GM19043 (cell line): ENCODE data around the gene TENT5D.
"Not testable (repeated sequence)": the region's sequence is repeated elsewhere in the genome, so short reads cannot be mapped to it uniquely, and the experiment has no call there.

Experiments
- ATAC-seq: cut with Tn5 transposase; IDR thresholded peaks from one replicate; pipeline ENCODE4 v1.9.1; 2021; ENCODE audit warnings: low read depth; ENCODE audit not compliant: unreplicated experiment

TENT5D gene

DNA sequence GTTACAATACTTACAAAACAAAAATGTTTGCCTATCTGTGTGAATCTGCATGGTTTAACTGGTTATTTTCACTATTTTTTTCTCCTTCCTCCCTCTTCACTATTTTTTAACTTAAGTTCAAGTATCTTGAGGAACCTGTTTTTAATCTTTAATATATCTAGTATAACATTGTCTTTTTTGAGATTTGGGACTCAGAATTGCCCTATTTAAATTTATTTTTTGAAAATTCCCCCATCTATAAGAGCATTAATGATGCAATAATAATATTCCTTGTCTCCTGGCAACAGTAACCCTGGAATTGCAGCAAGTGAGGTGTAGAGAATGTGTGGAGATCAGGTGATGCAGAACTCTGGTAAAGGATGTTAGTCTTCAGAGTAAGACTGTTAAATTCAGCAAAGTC, at the start of gene TENT5D:
TSS of gene TENT5D (plus strand) at position 301 of the 400 bp plus-strand sequence. CDS start 22,093 bp downstream, outside the sequence.
- no peak for ATAC-seq

DNA sequence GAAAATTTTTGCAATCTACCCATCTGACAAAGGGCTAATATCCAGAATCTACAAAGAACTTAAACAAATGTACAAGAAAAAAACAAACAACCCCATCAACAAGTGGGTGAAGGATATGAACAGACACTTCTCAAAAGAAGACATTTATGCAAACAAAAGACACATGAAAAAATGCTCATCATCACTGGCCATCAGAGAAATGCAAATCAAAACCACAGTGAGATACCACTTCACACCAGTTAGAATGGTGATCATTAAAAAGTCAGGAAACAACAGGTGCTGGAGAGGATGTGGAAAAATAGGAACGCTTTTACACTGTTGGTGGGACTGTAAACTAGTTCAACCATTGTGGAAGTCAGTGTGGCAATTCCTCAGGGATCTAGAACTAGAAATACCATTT, 34.6 kb upstream of the TENT5D start:
- not testable (repeated sequence) for ATAC-seq

DNA sequence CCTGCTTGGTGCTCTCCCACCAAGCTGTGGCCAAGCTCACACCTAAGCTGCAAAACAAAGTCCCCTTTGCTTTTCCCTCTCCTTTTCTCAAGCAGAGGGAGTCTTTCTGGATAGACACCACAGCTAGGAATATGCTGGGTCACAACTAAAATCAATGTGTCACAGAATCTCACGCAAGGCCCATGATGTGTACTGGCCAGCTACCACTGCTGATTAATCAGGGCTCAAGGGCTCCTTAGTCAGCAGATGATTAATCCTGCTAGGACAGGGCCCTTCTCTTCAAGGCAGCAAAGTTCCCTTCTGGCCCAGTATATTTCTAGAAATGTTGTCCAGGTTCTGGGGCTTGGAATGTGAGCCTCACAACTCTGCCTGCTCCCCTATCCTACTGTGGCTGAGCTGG, 32.0 kb upstream of the TENT5D start:
- no peak for ATAC-seq

DNA sequence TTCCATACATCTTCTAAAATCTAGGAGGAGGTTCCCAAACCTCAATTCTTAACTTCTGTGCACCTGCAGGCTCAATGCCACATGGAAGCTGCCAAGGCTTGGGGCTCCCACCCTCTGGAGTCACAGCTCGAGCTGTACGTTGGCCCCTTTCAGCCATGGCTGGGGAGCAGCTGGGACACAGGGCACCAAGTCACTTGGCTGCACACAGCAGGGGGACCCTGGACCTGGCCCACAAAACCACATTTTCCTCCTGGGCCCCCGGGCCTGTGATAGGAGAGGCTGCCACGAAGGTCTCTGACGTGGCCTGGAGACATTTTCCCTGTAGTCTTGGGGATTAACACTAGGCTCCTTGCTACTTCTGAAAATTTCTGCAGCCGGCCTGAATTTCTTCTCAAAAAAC, 8.2 kb upstream of the TENT5D start:
- ATAC-seq = no peak

DNA sequence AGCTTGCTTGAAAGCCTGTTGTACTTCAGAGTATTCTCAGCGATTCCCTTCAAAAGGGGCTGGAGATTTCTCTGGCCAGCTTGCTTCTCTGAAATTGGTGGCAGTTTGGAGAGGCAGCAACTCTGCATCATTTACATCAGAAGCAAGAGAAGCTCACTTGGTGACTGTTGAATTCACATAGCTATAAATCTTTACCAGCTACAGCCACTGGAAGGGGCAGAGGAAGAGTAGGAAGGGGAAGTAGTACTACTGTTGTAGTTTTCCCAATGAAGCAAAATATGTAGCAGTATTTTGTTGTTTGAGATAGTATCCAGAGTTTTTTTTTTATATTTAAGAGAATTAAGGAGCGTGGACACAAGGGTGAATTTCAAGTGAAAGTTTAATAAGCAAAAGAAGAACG, 2.8 kb downstream of the TENT5D start:
- ATAC-seq = no peak

DNA sequence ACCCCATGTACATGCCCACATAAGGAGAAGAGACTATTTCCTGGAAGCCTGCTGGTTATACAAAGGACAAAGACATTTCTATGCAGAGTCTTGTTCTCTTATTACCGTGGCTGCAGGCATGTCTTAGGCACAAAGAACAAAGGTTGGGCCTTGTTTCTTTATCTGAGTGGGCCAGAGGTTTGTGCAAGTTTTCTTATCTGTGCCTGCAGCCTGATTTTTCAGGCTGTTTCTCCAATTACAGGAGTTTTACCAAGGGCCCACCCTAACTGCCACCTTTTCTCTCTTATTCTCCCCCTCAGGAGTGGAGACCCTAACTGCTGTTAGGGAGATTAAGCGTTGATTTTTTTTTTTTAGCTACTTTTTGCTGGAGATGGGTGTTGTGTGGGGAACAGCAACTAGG, 3.5 kb downstream of the TENT5D start:
- no peak for ATAC-seq

DNA sequence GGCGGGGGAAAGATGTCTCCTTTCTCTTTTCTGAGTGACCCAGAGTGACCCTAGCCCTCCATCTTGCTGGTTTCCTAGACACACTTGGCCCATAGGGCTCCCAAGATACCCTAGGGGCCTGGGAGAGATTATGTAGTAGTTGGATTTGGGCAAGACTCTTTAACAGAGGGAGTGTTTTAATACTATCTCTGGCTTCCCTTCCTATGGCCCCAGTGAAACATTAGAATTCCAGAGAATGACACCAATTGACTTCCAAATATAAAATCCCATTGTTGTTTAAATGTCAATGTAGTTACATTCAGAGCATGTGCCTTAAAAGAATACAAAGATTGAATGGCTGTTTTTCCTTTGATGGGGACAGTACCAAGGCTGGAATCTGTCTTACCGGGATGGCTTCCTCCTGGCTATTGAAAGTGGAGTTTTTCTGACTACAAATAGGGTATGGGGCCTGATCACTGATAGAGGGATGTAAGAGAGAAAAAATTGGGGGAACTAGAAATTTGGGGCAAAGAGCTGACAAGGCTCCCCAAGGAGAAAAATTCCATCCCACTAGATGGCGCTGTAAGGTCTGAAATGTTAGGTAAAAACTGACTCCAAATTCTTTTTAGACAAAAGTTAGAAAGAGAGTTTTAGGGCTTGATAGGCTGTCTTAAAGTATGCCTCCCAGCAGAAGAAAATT, 10.7 kb downstream of the TENT5D start:
- no peak for ATAC-seq

DNA sequence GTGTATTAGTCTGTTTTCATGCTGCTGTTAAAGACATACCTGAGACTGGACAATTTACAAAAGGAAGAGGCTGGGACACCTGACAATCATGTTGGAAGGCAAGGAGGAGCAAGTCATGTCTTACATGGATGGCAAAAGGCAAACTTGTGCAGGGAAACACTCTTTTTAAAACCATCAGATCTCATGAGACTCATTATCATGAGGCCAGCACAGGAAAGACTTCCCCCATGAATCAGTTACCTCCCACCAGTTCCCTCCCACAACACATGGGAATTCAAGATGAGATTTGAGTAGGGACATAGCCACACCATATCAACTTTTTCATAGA, 11.2 kb downstream of the TENT5D start:
- no peak for ATAC-seq

DNA sequence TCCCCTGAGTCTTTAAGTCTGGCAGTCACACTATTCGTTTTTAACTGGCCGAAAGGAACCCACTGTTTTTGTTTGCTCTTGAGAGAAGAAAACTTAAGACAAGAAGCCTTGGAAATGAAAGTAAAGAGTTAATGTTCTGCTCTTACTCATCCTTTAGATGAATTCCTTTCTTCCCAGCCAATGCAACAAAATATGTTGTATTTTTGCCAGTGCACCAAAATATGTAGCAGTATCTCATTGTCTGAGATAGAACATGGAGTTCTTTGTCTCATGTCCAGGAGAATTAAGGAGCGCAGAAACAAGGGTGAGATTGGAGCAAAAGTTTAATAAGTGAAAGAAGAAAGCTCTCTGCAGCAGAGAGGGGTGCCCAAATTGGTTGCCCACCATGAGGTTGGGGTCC, 12.2 kb downstream of the TENT5D start:
- no peak for ATAC-seq

DNA sequence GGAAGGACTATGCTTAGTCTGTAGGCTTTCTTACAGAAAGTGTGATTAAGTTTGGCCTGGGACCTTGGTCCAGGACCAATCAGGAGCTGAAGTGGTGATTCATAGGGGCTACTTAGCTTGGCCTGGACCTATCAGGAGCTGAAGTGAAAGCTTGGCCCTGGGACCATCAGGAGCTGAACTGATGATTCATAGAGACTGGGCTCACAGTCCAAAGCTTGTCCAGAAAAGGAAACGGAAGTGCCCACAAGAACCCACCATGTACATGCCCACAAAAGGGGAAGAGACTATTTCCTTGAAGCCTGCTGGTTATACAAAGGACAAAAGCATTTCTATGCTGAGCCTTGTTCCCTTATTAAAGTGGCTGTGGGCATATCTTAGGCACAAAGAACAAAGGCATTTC, 12.6 kb downstream of the TENT5D start:
- ATAC-seq = no peak

DNA sequence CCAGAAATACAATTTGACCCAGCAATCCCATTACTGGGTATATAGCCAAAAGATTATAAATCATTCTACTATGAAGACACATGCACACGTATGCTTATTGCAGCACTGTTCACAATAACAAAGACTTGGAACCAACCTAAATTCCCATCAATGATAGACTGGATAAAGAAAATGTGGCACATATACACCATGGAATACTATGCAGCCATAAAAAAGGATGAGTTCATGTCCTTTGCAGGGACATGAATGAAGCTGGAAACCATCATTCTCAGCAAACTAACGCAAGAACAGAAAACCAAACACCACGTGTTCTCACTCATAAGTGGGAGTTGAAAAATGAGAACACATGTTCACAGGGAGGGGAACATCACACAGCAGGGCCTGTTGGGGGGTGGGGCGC, 47.9 kb downstream of the TENT5D start:
- ATAC-seq = not testable (repeated sequence)

DNA sequence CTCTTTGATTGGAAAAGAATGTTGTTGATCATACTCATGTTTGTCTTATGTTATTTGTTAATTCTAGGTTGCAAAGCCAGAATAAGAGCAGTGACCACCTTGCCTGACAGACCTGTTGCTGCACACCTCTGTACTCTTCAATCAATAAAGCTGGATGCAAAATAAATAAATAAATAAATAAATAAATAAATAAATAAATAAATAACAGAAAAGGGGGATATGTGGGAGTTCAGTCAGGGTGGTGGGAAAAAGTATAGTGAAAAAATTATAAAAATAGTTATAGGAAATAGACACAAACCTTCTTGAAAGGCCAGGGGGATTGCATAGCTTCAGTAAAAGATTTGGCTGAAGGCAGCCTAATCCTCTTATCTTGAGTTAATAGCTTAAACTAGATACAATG, 51.3 kb downstream of the TENT5D start:
- no peak for ATAC-seq

DNA sequence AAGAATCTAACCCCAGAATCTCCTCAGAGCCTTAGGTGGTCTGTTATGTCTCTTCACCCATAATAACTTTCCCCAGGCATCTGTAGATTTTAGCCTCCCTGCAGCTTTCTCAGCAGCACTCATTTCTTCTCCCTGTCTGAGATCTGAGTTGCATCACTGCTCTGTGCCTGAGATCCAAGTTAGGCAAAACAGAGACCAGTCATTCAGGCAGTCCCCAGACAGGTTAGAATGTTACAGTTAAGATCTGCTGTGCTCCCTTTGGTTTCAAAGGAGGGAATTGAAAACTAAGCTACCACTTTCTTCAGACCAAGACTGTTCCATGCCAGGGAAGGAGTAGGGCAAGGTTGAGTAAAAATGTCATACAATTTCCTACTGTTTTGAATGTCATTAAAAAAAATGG, 65.3 kb downstream of the TENT5D start:
- no peak for ATAC-seq

DNA sequence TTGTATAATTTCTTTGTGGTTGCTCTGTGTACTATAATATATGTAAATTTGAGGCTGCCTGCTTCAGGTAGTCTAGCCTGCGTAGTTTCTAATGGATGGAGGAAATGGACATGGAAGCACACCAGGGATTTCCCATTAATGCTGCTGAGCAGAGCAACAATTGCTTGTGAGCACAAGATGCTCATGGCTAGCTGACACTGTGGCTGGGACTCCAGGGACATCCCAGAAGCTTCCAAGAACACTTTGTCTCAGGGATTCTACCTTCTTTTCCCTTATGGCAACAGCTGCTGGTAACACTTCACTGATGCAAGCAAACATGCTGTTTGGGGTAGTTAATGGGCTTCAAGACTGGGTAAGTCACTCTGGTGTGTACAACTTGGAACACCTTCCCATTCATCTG, 66.1 kb downstream of the TENT5D start:
- no peak for ATAC-seq

DNA sequence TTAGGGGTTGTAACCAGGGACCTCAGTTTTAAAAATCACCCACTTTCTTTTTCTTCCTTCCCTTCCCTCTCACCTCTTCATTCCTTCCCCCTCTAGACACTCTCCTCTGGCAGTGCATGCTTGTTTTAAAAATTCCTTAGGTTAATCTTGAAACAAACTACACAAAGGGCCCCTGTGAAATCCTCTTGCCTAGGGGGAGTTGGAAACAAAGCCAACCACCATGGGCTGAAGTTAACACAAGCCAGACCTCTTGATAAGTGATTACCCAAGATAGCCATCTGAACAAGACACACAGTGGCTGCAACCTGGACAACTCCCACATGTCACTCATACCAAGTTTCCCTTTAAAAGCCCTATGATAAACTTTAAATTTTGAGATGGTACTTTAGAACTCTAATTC, 68.9 kb downstream of the TENT5D start:
- no peak for ATAC-seq
